ENCODE measurements around the gene ILF3.

GRCh38 chr19:10670876-10671804 is 17.0 kb downstream of the ILF3 start:
- TF ChIP-seq CTCF (IDR thresholded peaks at IDR 0.05; ENCODE audit: low read depth, low read length, poor library complexity, severe bottlenecking) (no peak), EZH2phosphoT487 (IDR thresholded peaks at IDR 0.05; ENCODE audit: borderline replicate concordance, low read length) (no peak)
